ENCODE data around the gene CSMD2. TPM values are rescaled to one million over a fixed set of nuclear protein-coding genes. Genes with fewer than 3 reads are reported as not detected.
A peak's percentile ranks its signal among the peaks of the same experiment; 100 is the strongest.

The CSMD2 gene
- total and polyA plus RNA-seq, 8 donors, result 0.20 to 0.81 (median 0.47) TPM

GRCh38 chr1:33768106-33768505, 396.9 kb downstream of the CSMD2 start:
- H3K27ac ChIP-seq, result no peak overlapping the region
- H3K27me3 ChIP-seq, result peaks cover 0 to 12% of the 10 kb centered on the region in 2 donors
- H3K9me3 ChIP-seq, result no peaks in the 10 kb centered on the region
- no peaks in the 10 kb centered on the region for H3K36me3 ChIP-seq
- TF ChIP-seq, protein P1, sequence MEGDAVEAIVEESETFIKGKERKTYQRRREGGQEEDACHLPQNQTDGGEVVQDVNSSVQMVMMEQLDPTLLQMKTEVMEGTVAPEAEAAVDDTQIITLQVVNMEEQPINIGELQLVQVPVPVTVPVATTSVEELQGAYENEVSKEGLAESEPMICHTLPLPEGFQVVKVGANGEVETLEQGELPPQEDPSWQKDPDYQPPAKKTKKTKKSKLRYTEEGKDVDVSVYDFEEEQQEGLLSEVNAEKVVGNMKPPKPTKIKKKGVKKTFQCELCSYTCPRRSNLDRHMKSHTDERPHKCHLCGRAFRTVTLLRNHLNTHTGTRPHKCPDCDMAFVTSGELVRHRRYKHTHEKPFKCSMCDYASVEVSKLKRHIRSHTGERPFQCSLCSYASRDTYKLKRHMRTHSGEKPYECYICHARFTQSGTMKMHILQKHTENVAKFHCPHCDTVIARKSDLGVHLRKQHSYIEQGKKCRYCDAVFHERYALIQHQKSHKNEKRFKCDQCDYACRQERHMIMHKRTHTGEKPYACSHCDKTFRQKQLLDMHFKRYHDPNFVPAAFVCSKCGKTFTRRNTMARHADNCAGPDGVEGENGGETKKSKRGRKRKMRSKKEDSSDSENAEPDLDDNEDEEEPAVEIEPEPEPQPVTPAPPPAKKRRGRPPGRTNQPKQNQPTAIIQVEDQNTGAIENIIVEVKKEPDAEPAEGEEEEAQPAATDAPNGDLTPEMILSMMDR (IDR thresholded peaks at IDR 0.05), result no peak
- H3K4me1 ChIP-seq, result no peaks in the 10 kb centered on the region
- no peak for ATAC-seq
- no peak overlapping the region for H3K4me3 ChIP-seq
- intact Hi-C loops (cut with DNase I), result no loop called here
- no peak for DNase-seq

DNA sequence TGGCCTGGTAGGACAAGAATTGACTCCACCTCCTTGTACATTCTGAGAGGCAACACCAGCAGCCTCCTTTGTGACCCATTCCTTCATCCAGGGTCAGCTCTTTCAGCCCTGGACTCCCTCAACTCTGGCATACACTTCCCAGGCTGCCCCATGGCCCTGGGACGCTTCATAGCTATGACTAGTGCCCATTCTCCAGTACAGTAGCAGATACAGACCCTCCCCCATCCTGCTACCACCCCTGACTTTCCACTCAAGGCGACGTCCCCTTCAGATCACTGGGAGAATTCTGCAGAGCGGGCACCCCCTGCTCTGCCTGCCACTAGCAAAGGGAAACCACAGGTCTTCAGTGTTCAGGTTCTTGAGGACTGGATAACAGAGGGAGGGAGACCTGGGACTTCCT, 400.9 kb downstream of the CSMD2 start:
- Histone ChIP-seq H3K9me3 (no peaks in the 10 kb centered on the region), H3K27me3 (no peaks in the 10 kb centered on the region), H3K4me3 (no peak overlapping the region), H3K27ac (no peak overlapping the region), H3K36me3 (no peaks in the 10 kb centered on the region), H3K4me1 (no peaks in the 10 kb centered on the region)
- intact Hi-C loops (cut with DNase I), result no loop called here
- TF ChIP-seq, protein P1 (IDR thresholded peaks at IDR 0.05), result no peak
- no peak for ATAC-seq
- DNase-seq, result no peak

GRCh38 chr1:33763406-33763805, 401.6 kb downstream of the CSMD2 start:
- Histone ChIP-seq H3K27ac (no peak overlapping the region), H3K4me1 (no peaks in the 10 kb centered on the region), H3K36me3 (no peaks in the 10 kb centered on the region), H3K9me3 (no peaks in the 10 kb centered on the region), H3K4me3 (no peak overlapping the region), H3K27me3 (no peaks in the 10 kb centered on the region)
- peak; percentile 34 for ATAC-seq
- intact Hi-C loops (cut with DNase I), result no loop called here
- no peak for DNase-seq
- TF ChIP-seq, protein P1 (IDR thresholded peaks at IDR 0.05), result no peak

GRCh38 chr1:33762962-33763361, 402.1 kb downstream of the CSMD2 start:
- TF ChIP-seq, protein P1 (IDR thresholded peaks at IDR 0.05), result no peak
- intact Hi-C loops (cut with DNase I), result no loop called here
- Histone ChIP-seq H3K36me3 (no peaks in the 10 kb centered on the region), H3K4me1 (no peaks in the 10 kb centered on the region), H3K9me3 (no peaks in the 10 kb centered on the region), H3K27ac (no peak overlapping the region), H3K4me3 (no peak overlapping the region), H3K27me3 (no peaks in the 10 kb centered on the region)
- no peak for DNase-seq
- no peak for ATAC-seq

DNA sequence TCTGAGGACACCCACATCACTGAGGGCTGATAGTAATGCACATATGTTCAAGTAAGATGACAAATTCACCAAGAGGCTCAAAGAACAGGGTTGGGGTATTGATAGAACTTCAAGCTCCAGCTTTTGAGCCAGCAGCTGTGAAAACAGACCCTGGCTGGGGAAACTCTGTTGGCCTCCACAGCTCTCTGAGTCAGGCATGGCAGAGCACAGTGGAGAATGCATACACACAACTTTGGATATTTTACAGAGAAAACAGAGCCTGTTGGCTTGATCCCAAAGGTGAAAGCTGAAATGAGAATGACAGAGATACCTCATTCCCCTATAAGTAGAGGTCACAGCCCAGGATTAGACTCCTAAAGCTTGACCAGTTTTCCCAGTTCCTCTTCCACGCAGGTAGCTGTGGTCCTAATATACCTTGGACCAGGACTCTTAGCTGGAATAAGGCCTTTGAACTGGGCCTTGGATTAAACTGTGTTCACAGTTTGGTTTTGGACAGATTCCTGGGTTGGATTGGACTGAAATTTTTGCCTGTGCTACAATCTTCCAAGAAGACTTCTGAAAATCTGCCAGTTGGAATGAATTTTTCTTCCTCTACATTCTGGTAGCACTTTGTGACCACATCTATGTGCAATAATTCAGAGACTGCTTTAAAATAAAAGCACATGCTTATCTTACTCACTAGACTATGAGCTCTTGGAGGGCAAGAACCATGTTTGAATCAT, 402.8 kb downstream of the CSMD2 start:
- no peak for DNase-seq
- peak; percentile 31 for ATAC-seq
- intact Hi-C loops (cut with DNase I), result no loop called here

More for the DNA sequence above, 402.8 kb downstream of the CSMD2 start:
- Histone ChIP-seq H3K9me3 (no peaks in the 10 kb centered on the region), H3K36me3 (no peaks in the 10 kb centered on the region), H3K4me3 (no peak overlapping the region), H3K27me3 (no peaks in the 10 kb centered on the region), H3K4me1 (no peaks in the 10 kb centered on the region), H3K27ac (peak overlapping the region in 1 of 2 donors; percentile 42)
- TF ChIP-seq, protein P1 (IDR thresholded peaks at IDR 0.05), result no peak
